ENCODE measurements around the gene C2CD3. TPM values are rescaled to one million over a fixed set of nuclear protein-coding genes. Genes with fewer than 3 reads are reported as not detected.

The C2CD3 gene
- total and polyA plus RNA-seq, 2 of the 4 experiments (the other 2 are of a cell fraction) = 11.1 to 19.2 TPM

DNA sequence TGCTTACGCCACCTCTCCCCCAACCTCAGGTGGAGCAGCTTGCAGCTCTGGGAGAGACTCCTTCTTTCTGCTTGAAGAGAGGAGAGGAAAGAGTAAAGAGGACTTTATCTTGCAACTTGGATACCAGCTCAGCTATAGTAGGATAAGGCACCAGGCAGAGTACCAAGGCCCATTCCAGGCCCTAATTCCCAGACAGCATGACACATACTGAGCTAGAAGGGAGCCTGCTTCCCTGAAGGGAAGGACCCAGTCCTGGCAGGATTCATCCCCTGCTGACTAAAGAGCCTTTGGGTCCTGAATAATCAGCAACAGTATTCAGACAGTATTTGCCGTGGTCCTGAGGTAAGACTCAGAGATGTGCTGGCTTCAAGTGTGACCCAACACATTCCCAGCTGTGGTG lies 41.7 kb upstream of the C2CD3 start:
- H3K56ac ChIP-seq (ENCODE audit: extremely low read depth, insufficient read depth, low read length) = no peak overlapping the region
- no peak overlapping the region for H4K5ac ChIP-seq (ENCODE audit: low read depth, low read length)
- H2BK120ac ChIP-seq (ENCODE audit: low read depth, low read length) = no peak overlapping the region
- no peak overlapping the region for H3K27ac ChIP-seq (ENCODE audit: insufficient read depth, low read length)
- H3K18ac ChIP-seq (ENCODE audit: low read depth, low read length) = no peak overlapping the region
- H4K91ac ChIP-seq (ENCODE audit: insufficient read depth, low read depth, low read length) = no peak overlapping the region
- H4K8ac ChIP-seq (ENCODE audit: low read depth in 2 of 2, low read length in 2 of 2) = no peak overlapping the region
- TF ChIP-seq MAFK (IDR thresholded peaks at IDR 0.05; ENCODE audit: low read depth, low read length) (no peak), SMC3 (IDR thresholded peaks at IDR 0.05; ENCODE audit: low read depth, low read length) (no peak), MAZ (IDR thresholded peaks at IDR 0.05; ENCODE audit: borderline replicate concordance, low read depth, low read length) (no peak), FOS (IDR thresholded peaks at IDR 0.05; ENCODE audit: low read depth, low read length) (no peak), CHD1 (IDR thresholded peaks at IDR 0.05; ENCODE audit: low read depth, low read length) (no peak), RCOR1 (IDR thresholded peaks at IDR 0.05; ENCODE audit: insufficient replicate concordance, low read length) (no peak), POLR2A (IDR thresholded peaks at IDR 0.05; ENCODE audit: low read depth, low read length) (no peak), CEBPB (IDR thresholded peaks at IDR 0.05; ENCODE audit: low read depth, low read length) (no peak), RFX5 (IDR thresholded peaks at IDR 0.05; ENCODE audit: low read depth, low read length) (no peak), RAD21 (IDR thresholded peaks at IDR 0.05; ENCODE audit: low read length) (no peak), MXI1 (IDR thresholded peaks at IDR 0.05; ENCODE audit: borderline replicate concordance, low read depth, low read length) (no peak), NFE2L2 (IDR thresholded peaks at IDR 0.05; ENCODE audit: low read depth, low read length) (no peak), BHLHE40 (IDR thresholded peaks at IDR 0.05; ENCODE audit: low read depth, low read length) (no peak)
- TF ChIP-seq, protein P1, sequence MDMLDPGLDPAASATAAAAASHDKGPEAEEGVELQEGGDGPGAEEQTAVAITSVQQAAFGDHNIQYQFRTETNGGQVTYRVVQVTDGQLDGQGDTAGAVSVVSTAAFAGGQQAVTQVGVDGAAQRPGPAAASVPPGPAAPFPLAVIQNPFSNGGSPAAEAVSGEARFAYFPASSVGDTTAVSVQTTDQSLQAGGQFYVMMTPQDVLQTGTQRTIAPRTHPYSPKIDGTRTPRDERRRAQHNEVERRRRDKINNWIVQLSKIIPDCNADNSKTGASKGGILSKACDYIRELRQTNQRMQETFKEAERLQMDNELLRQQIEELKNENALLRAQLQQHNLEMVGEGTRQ (IDR thresholded peaks at IDR 0.05; ENCODE audit: low read depth, low read length) = no peak
- TF ChIP-seq, protein P2, sequence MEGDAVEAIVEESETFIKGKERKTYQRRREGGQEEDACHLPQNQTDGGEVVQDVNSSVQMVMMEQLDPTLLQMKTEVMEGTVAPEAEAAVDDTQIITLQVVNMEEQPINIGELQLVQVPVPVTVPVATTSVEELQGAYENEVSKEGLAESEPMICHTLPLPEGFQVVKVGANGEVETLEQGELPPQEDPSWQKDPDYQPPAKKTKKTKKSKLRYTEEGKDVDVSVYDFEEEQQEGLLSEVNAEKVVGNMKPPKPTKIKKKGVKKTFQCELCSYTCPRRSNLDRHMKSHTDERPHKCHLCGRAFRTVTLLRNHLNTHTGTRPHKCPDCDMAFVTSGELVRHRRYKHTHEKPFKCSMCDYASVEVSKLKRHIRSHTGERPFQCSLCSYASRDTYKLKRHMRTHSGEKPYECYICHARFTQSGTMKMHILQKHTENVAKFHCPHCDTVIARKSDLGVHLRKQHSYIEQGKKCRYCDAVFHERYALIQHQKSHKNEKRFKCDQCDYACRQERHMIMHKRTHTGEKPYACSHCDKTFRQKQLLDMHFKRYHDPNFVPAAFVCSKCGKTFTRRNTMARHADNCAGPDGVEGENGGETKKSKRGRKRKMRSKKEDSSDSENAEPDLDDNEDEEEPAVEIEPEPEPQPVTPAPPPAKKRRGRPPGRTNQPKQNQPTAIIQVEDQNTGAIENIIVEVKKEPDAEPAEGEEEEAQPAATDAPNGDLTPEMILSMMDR (conservative IDR thresholded peaks at IDR 0.05; ENCODE audit: low read depth, low read length) = no peak
- TF ChIP-seq, protein P3, sequence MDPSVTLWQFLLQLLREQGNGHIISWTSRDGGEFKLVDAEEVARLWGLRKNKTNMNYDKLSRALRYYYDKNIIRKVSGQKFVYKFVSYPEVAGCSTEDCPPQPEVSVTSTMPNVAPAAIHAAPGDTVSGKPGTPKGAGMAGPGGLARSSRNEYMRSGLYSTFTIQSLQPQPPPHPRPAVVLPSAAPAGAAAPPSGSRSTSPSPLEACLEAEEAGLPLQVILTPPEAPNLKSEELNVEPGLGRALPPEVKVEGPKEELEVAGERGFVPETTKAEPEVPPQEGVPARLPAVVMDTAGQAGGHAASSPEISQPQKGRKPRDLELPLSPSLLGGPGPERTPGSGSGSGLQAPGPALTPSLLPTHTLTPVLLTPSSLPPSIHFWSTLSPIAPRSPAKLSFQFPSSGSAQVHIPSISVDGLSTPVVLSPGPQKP (IDR thresholded peaks at IDR 0.05; ENCODE audit: borderline replicate concordance, low read depth, low read length) = no peak
- no peak overlapping the region for H3K9ac ChIP-seq (ENCODE audit: low read depth, low read length)
- H4K20me1 ChIP-seq (ENCODE audit: insufficient read depth, low read length) = no peaks in the 10 kb centered on the region
- in situ Hi-C loops (cut with MboI; ENCODE audit: low sequenced_read_pairs) (no loop called here), dilution Hi-C loops (cut with HindIII; ENCODE audit: low sequenced_read_pairs, unreplicated experiment) (no loop called here), intact Hi-C loops (cut with micrococcal nuclease) (no loop called here)
- no peak overlapping the region for H3K4ac ChIP-seq (ENCODE audit: low read depth, low read length)
- POLR2A ChIA-PET (ENCODE audit: unreplicated experiment) = no interaction called here
- H3K14ac ChIP-seq (replicated peaks; ENCODE audit: low read depth, low read length) = no peak overlapping the region
- CTCF ChIA-PET = no interaction called here
- H3K4me3 ChIP-seq (ENCODE audit: insufficient read depth, low read depth, low read length) = no peak overlapping the region
- no peaks in the 10 kb centered on the region for H3K4me1 ChIP-seq (ENCODE audit: control insufficient read depth, insufficient read depth, low read length)
- H3K36me3 ChIP-seq (ENCODE audit: control insufficient read depth, insufficient read depth, low read length) = peaks cover 26% of the 10 kb centered on the region
- H3K79me1 ChIP-seq (ENCODE audit: low read depth in 1 of 2, low read length in 2 of 2) = peaks cover 2 to 20% of the 10 kb centered on the region in 2 experiments; a peak in 3 of 4 replicates
- H2BK20ac ChIP-seq (ENCODE audit: low read depth, low read length) = no peak overlapping the region
- WGBS, 2 experiments (ENCODE audit: extremely low coverage in 2 of 2, insufficient read length in 1 of 2) = no CpG with 5 or more reads among the region's 2 CpGs
- no peak overlapping the region for H2BK5ac ChIP-seq (ENCODE audit: low read depth, low read length, poor library complexity, severe bottlenecking)
- no peak overlapping the region for H2AK9ac ChIP-seq (replicated peaks; ENCODE audit: low read depth, low read length, poor library complexity)
- BruUV-seq (replicated peaks) = no TSS peak
- no peak overlapping the region for H2BK15ac ChIP-seq (ENCODE audit: low read depth, low read length)
- no peak overlapping the region for H3K23ac ChIP-seq (ENCODE audit: low read depth, low read length)
- peaks cover 3% of the 10 kb centered on the region for H3K9me1 ChIP-seq (ENCODE audit: insufficient read depth, low read length)
- ATAC-seq (ENCODE audit: low read depth) (no peak), DNase-seq (peak; percentile 7)
- H3K27me3 ChIP-seq (ENCODE audit: control insufficient read depth, insufficient read depth, low read length) = no peaks in the 10 kb centered on the region
- H3K9me3 ChIP-seq (ENCODE audit: control insufficient read depth, insufficient read depth, low read length) = no peaks in the 10 kb centered on the region
- H3K4me2 ChIP-seq (ENCODE audit: low read depth, low read length) = no peak overlapping the region
- H2AFZ ChIP-seq (replicated peaks; ENCODE audit: low read length, poor library complexity) = no peak overlapping the region
- H2AK5ac ChIP-seq (ENCODE audit: low read depth, low read length) = no peak overlapping the region
